OCI-LY1 (cell line): ENCODE results near the gene EMID1.

ENCODE experiments used
- H2AFZ ChIP-seq: fragments of 200-600 bp; sonication (generic), shearing (Covaris generic); 2 replicates; pipeline ENCODE4 v1.6.0; 2014; ENCODE audit warnings: antibody characterized with exemption, mild to moderate bottlenecking, low read length
- H3F3A ChIP-seq: fragments of 200-600 bp; sonication (generic), shearing (Covaris generic); 2 replicates; pipeline ENCODE4 v1.6.0; 2014; ENCODE audit warnings: mild to moderate bottlenecking, antibody characterized with exemption, low read length, moderate library complexity; ENCODE audit not compliant: insufficient read depth
- H3K27ac ChIP-seq: fragments of 200-600 bp; sonication (generic); 2 replicates; pipeline ENCODE4 v1.5.1; 2014; ENCODE audit warnings: low read length, mixed run types, mild to moderate bottlenecking, low read depth; ENCODE audit not compliant: poor library complexity, severe bottlenecking
- H3K27me3 ChIP-seq: fragments of 200-600 bp; sonication (generic); 2 replicates; pipeline ENCODE4 v1.6.0; 2014; ENCODE audit warnings: antibody characterized with exemption, mild to moderate bottlenecking, low read length, moderate library complexity; ENCODE audit not compliant: insufficient read depth
- H3K36me3 ChIP-seq: fragments of 200-600 bp; sonication (generic); 2 replicates; pipeline ENCODE4 v1.6.1; 2014; ENCODE audit warnings: mild to moderate bottlenecking, antibody characterized with exemption, low read length, moderate library complexity, mixed read lengths; ENCODE audit not compliant: insufficient read depth
- H3K4me1 ChIP-seq: fragments of 200-600 bp; sonication (generic); 2 replicates; pipeline ENCODE4 v1.5.1; 2014; ENCODE audit warnings: mild to moderate bottlenecking, low read length, moderate library complexity; ENCODE audit not compliant: insufficient read depth, severe bottlenecking
- H3K4me2 ChIP-seq: fragments of 200-600 bp; sonication (generic), shearing (Covaris generic); 2 replicates; pipeline ENCODE4 v1.6.1; 2014; ENCODE audit warnings: low read length
- H3K4me3 ChIP-seq: fragments of 200-600 bp; sonication (generic); 2 replicates; pipeline ENCODE4 v1.5.1; 2014; ENCODE audit warnings: low read length, low read depth, mild to moderate bottlenecking, mixed read lengths; ENCODE audit not compliant: poor library complexity, severe bottlenecking
- H3K79me2 ChIP-seq: fragments of 200-600 bp; shearing (Covaris generic); 2 replicates; pipeline ENCODE4 v1.6.1; 2016; ENCODE audit warnings: mixed run types, low read length, mixed read lengths; ENCODE audit not compliant: insufficient read depth
- H3K9ac ChIP-seq: fragments of 200-600 bp; sonication (generic), shearing (Covaris generic); 2 replicates; pipeline ENCODE4 v1.6.1; 2014; ENCODE audit warnings: mild to moderate bottlenecking, low read length, mixed read lengths
- H3K9me2 ChIP-seq: fragments of 200-600 bp; sonication (generic), shearing (Covaris generic); 2 replicates; pipeline ENCODE4 v1.6.1; 2014; ENCODE audit warnings: low read depth, mild to moderate bottlenecking, low read length, mixed read lengths
- H3K9me3 ChIP-seq: fragments of 200-600 bp; shearing (Covaris generic); 2 replicates; pipeline ENCODE4 v1.6.1; 2014; ENCODE audit warnings: low read length, mixed read lengths
- H4K20me1 ChIP-seq: fragments of 200-600 bp; sonication (generic), shearing (Covaris generic); 2 replicates; pipeline ENCODE4 v1.6.0; 2016; ENCODE audit warnings: mild to moderate bottlenecking, low read length; ENCODE audit not compliant: insufficient read depth
- EZH2 ChIP-seq: fragments of 200-600 bp; sonication (generic), shearing (Covaris generic); IDR thresholded peaks from 2 replicates; pipeline ENCODE4 v1.8.0; 2017; ENCODE audit warnings: borderline replicate concordance, mixed run types, mild to moderate bottlenecking, antibody characterized with exemption, low read length, moderate library complexity, mixed read lengths
- TF ChIP-seq, protein P1 (sequence below): fragments of 200-600 bp; sonication (generic), shearing (Covaris generic); IDR thresholded peaks from 2 replicates; pipeline ENCODE4 v1.5.1; 2017; ENCODE audit warnings: mild to moderate bottlenecking, antibody characterized with exemption, low read length, moderate library complexity, mixed read lengths

The EMID1 gene

DNA sequence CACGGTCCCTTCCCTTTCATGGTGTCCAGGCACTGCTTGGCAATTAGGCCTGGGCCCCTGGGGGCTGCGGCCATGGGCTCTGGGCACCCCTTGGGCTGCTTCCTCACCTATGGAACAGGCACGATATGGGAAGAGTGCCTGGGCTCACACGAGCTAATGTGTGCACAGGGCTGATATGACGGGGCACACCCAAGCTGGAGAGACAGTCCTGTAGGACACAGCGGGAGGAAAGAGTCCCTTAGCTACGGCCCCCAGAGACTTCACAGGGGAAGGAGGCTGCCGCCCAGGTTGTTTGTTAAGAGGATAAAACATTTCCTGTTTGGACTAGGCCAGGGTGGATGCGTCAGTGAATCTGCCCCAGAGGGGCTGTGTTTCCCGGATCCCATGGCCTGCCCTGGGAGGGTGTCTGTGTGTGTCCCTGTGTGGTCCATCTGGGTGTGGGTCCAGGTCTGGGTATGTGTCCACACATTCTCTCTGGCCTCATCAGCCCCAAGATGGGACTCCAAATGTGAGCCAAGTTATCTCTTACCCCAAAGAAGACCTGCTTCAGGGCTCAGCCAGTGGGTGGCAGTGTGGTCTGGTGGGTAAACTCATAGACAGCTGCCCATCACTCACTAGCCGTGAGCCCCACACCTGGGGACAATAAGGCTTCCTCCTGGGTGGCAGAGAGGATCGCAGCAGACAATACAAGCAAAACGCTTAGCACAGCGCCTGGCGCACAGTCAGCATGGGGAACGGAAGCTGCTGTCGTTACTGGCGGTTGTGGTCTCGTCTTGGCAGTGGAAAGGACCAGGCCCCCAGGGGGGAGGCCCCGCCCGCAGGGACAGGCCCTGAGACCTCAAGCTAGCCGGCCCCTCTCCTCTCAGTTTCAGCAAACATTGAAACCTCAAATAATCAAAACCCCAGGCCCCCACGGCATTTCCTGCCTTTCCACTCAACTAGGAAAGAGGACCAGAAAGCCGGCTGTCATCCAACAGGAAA, 3.2 kb upstream of the EMID1 start:
- Histone ChIP-seq H3K79me2 (no peaks in the 10 kb centered on the region), H3K27ac (no peak overlapping the region), H3K4me3 (no peak overlapping the region), H3K9ac (no peak overlapping the region), H3K27me3 (0 out of 2 replicates have a peak, but pooled peaks cover 5% of the 10 kb centered on the region), H3F3A (no peaks in the 10 kb centered on the region), H2AFZ (no peak overlapping the region), H3K36me3 (no peaks in the 10 kb centered on the region), H3K4me1 (no peaks in the 10 kb centered on the region), H3K4me2 (no peak overlapping the region), H3K9me3 (no peaks in the 10 kb centered on the region), H3K9me2 (no peaks in the 10 kb centered on the region), H4K20me1 (no peaks in the 10 kb centered on the region)
- no peak for TF ChIP-seq EZH2
- TF ChIP-seq, protein P1, sequence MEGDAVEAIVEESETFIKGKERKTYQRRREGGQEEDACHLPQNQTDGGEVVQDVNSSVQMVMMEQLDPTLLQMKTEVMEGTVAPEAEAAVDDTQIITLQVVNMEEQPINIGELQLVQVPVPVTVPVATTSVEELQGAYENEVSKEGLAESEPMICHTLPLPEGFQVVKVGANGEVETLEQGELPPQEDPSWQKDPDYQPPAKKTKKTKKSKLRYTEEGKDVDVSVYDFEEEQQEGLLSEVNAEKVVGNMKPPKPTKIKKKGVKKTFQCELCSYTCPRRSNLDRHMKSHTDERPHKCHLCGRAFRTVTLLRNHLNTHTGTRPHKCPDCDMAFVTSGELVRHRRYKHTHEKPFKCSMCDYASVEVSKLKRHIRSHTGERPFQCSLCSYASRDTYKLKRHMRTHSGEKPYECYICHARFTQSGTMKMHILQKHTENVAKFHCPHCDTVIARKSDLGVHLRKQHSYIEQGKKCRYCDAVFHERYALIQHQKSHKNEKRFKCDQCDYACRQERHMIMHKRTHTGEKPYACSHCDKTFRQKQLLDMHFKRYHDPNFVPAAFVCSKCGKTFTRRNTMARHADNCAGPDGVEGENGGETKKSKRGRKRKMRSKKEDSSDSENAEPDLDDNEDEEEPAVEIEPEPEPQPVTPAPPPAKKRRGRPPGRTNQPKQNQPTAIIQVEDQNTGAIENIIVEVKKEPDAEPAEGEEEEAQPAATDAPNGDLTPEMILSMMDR: peak; percentile 58

DNA sequence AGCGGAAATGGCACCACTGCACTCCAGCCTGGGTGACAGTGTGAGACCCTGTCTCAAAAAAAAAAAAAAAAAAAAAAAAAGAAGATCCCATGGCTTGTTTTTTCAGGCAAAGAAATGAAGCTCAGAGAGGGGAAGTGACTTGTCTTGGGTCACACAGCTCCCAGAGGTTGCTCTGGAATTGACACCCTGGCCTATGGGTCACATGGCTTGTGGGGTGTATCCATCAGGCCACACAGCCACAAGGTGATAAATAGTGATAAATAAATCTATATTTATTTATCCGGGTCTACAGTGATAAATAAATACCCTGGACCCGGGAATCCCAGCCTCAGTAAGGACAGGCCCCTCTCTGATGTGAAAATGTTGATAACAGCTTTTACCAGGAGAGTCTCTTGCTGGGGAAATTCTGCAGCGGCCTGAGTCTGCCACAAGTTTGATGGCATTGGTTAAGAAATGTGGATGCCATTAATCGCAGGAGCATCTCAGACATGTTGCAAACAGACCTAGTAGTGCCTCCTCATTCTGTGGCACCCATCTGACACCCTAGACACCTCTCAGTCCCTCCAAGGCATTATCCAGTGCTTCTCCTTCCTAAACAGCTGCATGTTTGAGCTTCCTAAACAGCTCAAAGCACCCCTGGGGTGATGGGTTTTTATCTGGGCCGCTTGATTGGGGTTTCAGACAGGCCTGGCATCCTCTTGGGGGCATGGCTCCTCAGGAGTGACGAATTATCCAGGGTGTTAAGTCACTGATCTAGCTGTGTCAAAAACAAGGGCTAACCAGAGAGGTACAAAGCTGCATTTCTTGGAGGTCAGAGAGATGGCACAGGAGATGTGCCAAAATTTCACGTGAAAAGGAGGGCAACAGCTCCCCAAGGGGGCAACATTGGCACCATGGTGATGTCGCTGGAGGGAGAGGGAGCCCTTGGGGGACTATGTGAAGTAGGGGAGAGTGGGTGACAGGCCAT, 1.9 kb upstream of the EMID1 start:
- H3K9ac ChIP-seq: no peak overlapping the region
- TF ChIP-seq EZH2: no peak
- TF ChIP-seq, protein P1: no peak
- H3K9me2 ChIP-seq: no peaks in the 10 kb centered on the region
- H3K27me3 ChIP-seq: 0 out of 2 replicates have a peak, but pooled peaks cover 3% of the 10 kb centered on the region
- H3K4me1 ChIP-seq: no peaks in the 10 kb centered on the region
- no peak overlapping the region for H3K4me2 ChIP-seq
- no peak overlapping the region for H3K4me3 ChIP-seq
- no peaks in the 10 kb centered on the region for H3K9me3 ChIP-seq
- no peak overlapping the region for H2AFZ ChIP-seq
- H3K36me3 ChIP-seq: no peaks in the 10 kb centered on the region
- no peaks in the 10 kb centered on the region for H3K79me2 ChIP-seq
- no peak overlapping the region for H3K27ac ChIP-seq
- no peaks in the 10 kb centered on the region for H4K20me1 ChIP-seq
- H3F3A ChIP-seq: no peaks in the 10 kb centered on the region

DNA sequence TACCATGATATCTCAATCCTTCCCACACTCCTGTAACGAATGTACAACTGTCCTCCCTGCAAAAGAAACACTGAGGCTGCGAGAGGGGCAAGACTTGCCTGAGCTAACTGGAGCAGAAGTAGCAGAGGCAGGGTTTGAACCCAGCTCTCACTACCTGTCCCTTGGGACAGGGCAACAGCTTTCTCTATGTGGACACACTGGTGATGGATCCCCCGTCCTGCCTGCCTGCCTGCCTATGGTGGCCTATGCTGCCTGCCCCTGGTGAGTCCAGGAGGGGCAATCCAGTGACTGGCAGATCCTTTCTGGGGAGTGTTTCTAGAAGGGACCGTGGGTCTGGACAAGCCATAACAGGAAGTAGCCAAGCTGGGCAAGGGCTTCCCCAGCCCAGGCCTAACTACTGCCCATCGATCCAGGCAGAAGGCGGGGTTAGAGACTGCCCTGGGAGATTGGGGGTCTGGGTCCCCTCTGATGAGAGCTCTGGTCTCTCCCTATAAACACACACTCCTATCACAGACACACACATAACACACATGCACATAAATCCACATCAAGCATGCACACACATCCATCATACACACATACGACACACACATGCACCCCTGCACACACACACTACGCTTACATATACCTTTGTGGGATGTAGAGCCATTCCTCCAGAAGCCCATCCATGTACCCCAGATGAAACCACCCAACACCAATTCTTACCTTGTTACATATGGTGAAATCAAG, 1.1 kb upstream of the EMID1 start:
- Histone ChIP-seq H3K4me3 (no peak overlapping the region), H3K27ac (no peak overlapping the region), H3K9me2 (no peaks in the 10 kb centered on the region), H3K36me3 (no peaks in the 10 kb centered on the region), H3F3A (no peaks in the 10 kb centered on the region), H3K9me3 (no peaks in the 10 kb centered on the region), H3K4me2 (no peak overlapping the region), H3K4me1 (no peaks in the 10 kb centered on the region), H3K79me2 (no peaks in the 10 kb centered on the region), H4K20me1 (no peaks in the 10 kb centered on the region), H3K27me3 (0 out of 2 replicates have a peak, but pooled peaks cover 3% of the 10 kb centered on the region), H3K9ac (no peak overlapping the region), H2AFZ (no peak overlapping the region)
- TF ChIP-seq, protein P1: no peak
- no peak for TF ChIP-seq EZH2
